PC-9 (cell line): ENCODE results near the gene LINGO3. TPM values are rescaled to one million over a fixed set of nuclear protein-coding genes. Genes with fewer than 3 reads are reported as not detected.

Experiments
- BruUV-seq: library from RNA; stranded (reverse); fragments of 400-500 nt; replicated peaks from 2 replicates; lab custom pipeline; 2021; lab: Mats Ljungman, UMichigan
- CTCF ChIA-PET: fragments of 300-600 bp; sonication (Branson Sonifier 250); formaldehyde crosslinking; loops from one replicate; lab custom pipeline; 2022; ENCODE audit warnings: antibody characterized with exemption; lab: Charles Lee
- POLR2A ChIA-PET: fragments of 300-600 bp; sonication (Branson Sonifier 250); formaldehyde crosslinking; loops from one replicate; lab custom pipeline; 2022; ENCODE audit warnings: antibody characterized with exemption; ENCODE audit not compliant: unreplicated experiment; lab: Charles Lee
- DNase-seq, 2 experiments: peaks; one replicate each; pipeline versions ENCODE4 v3.0.0 to v3.0.0-alpha.2; 2015 to 2022; ENCODE audit warnings: mixed read lengths in 1 of 2
- H2AFZ ChIP-seq: fragments of 200-600 bp; sonication (generic); 2 replicates; pipeline ENCODE4 v1.8.1; 2017; ENCODE audit warnings: antibody characterized with exemption
- H3F3A ChIP-seq: fragments of 200-600 bp; sonication (generic); 2 replicates; pipeline ENCODE4 v1.8.1; 2017; ENCODE audit warnings: antibody characterized with exemption, mild to moderate bottlenecking, low read depth; ENCODE audit not compliant: insufficient read depth
- H3K27ac ChIP-seq: fragments of 200-600 bp; sonication (generic); 2 replicates; pipeline ENCODE4 v1.6.1; 2016; ENCODE audit warnings: mixed run types
- H3K27me3 ChIP-seq: fragments of 200-600 bp; sonication (generic); 2 replicates; pipeline ENCODE4 v1.6.1; 2016; ENCODE audit warnings: low read depth, mixed run types; ENCODE audit not compliant: insufficient read depth
- H3K36me3 ChIP-seq: fragments of 200-600 bp; sonication (generic); 2 replicates; pipeline ENCODE4 v1.6.1; 2016; ENCODE audit warnings: low read depth, mixed run types
- H3K4me1 ChIP-seq: fragments of 200-600 bp; sonication (generic); replicated peaks from 2 replicates; pipeline ENCODE4 v1.6.1; 2016; ENCODE audit warnings: mixed run types; ENCODE audit not compliant: insufficient read depth
- H3K4me2 ChIP-seq: fragments of 200-600 bp; sonication (generic); 2 replicates; pipeline ENCODE4 v1.6.1; 2017; ENCODE audit warnings: mixed run types
- H3K4me3 ChIP-seq: fragments of 200-600 bp; sonication (generic); 2 replicates; pipeline ENCODE4 v1.6.1; 2016; ENCODE audit warnings: mixed run types
- H3K79me2 ChIP-seq: fragments of 200-600 bp; sonication (generic); 2 replicates; pipeline ENCODE4 v1.6.1; 2017; ENCODE audit warnings: low read depth, mixed run types
- H3K9me2 ChIP-seq: fragments of 200-600 bp; sonication (generic); 2 replicates; pipeline ENCODE4 v1.8.1; 2017; ENCODE audit warnings: mild to moderate bottlenecking; ENCODE audit not compliant: insufficient read depth
- H3K9me3 ChIP-seq: fragments of 200-600 bp; sonication (generic); 2 replicates; pipeline ENCODE4 v1.8.1; 2016; ENCODE audit warnings: low read depth; ENCODE audit not compliant: insufficient read depth
- H4K20me1 ChIP-seq: fragments of 200-600 bp; sonication (generic); 2 replicates; pipeline ENCODE4 v1.8.1; 2017; ENCODE audit not compliant: insufficient read depth
- CTCF ChIP-seq: fragments of 200-600 bp; sonication (generic); conservative IDR thresholded peaks from 2 replicates; pipeline ENCODE4 v1.6.1; 2017; ENCODE audit warnings: mixed run types, antibody characterized with exemption, mild to moderate bottlenecking, moderate library complexity
- EZH2 ChIP-seq: fragments of 200-600 bp; sonication (generic); IDR thresholded peaks from 2 replicates; pipeline ENCODE4 v1.8.0; 2017; ENCODE audit warnings: antibody characterized with exemption, low read depth
- intact Hi-C: fragments of 100-400 bp; cut with micrococcal nuclease; formaldehyde crosslinking; loops from one replicate; pipeline ENCODE4 v1.10.0; 2022; ENCODE audit not compliant: unreplicated experiment
- total RNA-seq: library from RNA; stranded (reverse); gene quantifications from 2 replicates; pipeline ENCODE4 v1.2.3, GENCODE V29; 2021

The LINGO3 gene
- total RNA-seq, 1 experiment from 2014 or later = not detected

- H3K9me3 ChIP-seq = no peaks in the 10 kb centered on the region
- no peaks in the 10 kb centered on the region for H3K9me2 ChIP-seq
- H4K20me1 ChIP-seq = no peaks in the 10 kb centered on the region
- H3K27ac ChIP-seq = no peak overlapping the region
- ChIA-PET CTCF (no interaction called here), POLR2A (no interaction called here)
- no peaks in the 10 kb centered on the region for H3K36me3 ChIP-seq
- TF ChIP-seq EZH2 = no peak
- TF ChIP-seq CTCF = no peak
- no peak overlapping the region for H3K4me2 ChIP-seq
- no peak overlapping the region for H2AFZ ChIP-seq
- DNase-seq = no peak
- H3K79me2 ChIP-seq = no peaks in the 10 kb centered on the region
- no peaks in the 10 kb centered on the region for H3K4me1 ChIP-seq
- no peaks in the 10 kb centered on the region for H3K27me3 ChIP-seq
- H3K4me3 ChIP-seq = no peak overlapping the region
- no peaks in the 10 kb centered on the region for H3F3A ChIP-seq
- no TSS peak for BruUV-seq
- intact Hi-C loops = no loop called here
Observed at GRCh38 chr19:2280633-2281264, 27.2 kb downstream of the LINGO3 start.

- Histone ChIP-seq H3K27ac (no peak overlapping the region), H3K79me2 (peaks cover 8% of the 10 kb centered on the region), H3F3A (peaks cover 7% of the 10 kb centered on the region; the same call in 1 of the 2 replicates), H3K9me3 (no peaks in the 10 kb centered on the region), H3K36me3 (no peaks in the 10 kb centered on the region; the same call in 1 of the 2 replicates), H3K4me3 (no peak overlapping the region), H3K4me1 (no peaks in the 10 kb centered on the region), H3K9me2 (no peaks in the 10 kb centered on the region), H3K27me3 (no peaks in the 10 kb centered on the region), H3K4me2 (no peak overlapping the region), H4K20me1 (peaks cover 11% of the 10 kb centered on the region), H2AFZ (no peak overlapping the region)
- TF ChIP-seq CTCF (no peak), EZH2 (no peak)
- CTCF ChIA-PET = interaction anchor here (0.6 kb wide), 1 partner anchor 40 kb away, joined by 9 read pairs; no protein-coding TSS in a partner anchor
- BruUV-seq = no TSS peak
- no peak for DNase-seq
- intact Hi-C loops = no loop called here
- POLR2A ChIA-PET = no interaction called here
Observed at GRCh38 chr19:2278459-2279158, 29.3 kb downstream of the LINGO3 start.

GRCh38 chr19:2277138-2277537, 30.8 kb downstream of the LINGO3 start:
- Histone ChIP-seq H3K36me3 (no peaks in the 10 kb centered on the region; the same call in 1 of the 2 replicates), H3K4me3 (no peak overlapping the region), H3K79me2 (peaks cover 23% of the 10 kb centered on the region), H3F3A (peaks cover 21% of the 10 kb centered on the region), H4K20me1 (peaks cover 24% of the 10 kb centered on the region), H2AFZ (no peak overlapping the region), H3K9me3 (no peaks in the 10 kb centered on the region), H3K27ac (no peak overlapping the region), H3K4me2 (no peak overlapping the region), H3K27me3 (no peaks in the 10 kb centered on the region), H3K4me1 (peaks cover 14% of the 10 kb centered on the region; the same call in 1 of the 2 replicates), H3K9me2 (no peaks in the 10 kb centered on the region)
- no peak for DNase-seq
- ChIA-PET CTCF (interaction anchor here (0.6 kb wide), 1 partner anchor 380 kb away, joined by 8 read pairs; no protein-coding TSS in a partner anchor), POLR2A (no interaction called here)
- TF ChIP-seq EZH2 = no peak
- no peak for TF ChIP-seq CTCF
- intact Hi-C loops = no loop called here
- BruUV-seq = no TSS peak
